DND-41 (cell line): ENCODE measurements around the gene ZNF746.

Source experiments
- ATAC-seq: fragments of 200-7000 bp; cut with Tn5 transposase; 3 replicates; pipeline ENCODE4 v1.9.1; 2021; ENCODE audit warnings: low read depth; ENCODE audit not compliant: insufficient read depth
- DNase-seq: peaks from one replicate; pipeline ENCODE4 v3.0.0-alpha.2; 2020
- H2AFZ ChIP-seq: 2 replicates; pipeline ENCODE4 v1.6.0; 2012; ENCODE audit warnings: low read depth, low read length
- H3K27ac ChIP-seq: 2 replicates; pipeline ENCODE4 v1.5.1; 2012; ENCODE audit warnings: low read length, inconsistent platforms
- H3K27me3 ChIP-seq: fragments of 200-600 bp; sonication (generic); 2 replicates; pipeline ENCODE4 v1.6.0; 2012; ENCODE audit warnings: low read length, mild to moderate bottlenecking, inconsistent platforms; ENCODE audit not compliant: insufficient read depth, poor library complexity
- H3K36me3 ChIP-seq: 2 replicates; pipeline ENCODE4 v1.5.1; 2012; ENCODE audit warnings: low read length, inconsistent platforms; ENCODE audit not compliant: insufficient read depth
- H3K4me1 ChIP-seq: 2 replicates; pipeline ENCODE4 v1.5.1; 2012; ENCODE audit warnings: mild to moderate bottlenecking, low read length; ENCODE audit not compliant: insufficient read depth
- H3K4me2 ChIP-seq: 2 replicates; pipeline ENCODE4 v1.6.0; 2012; ENCODE audit warnings: mild to moderate bottlenecking, moderate library complexity, low read length, inconsistent platforms; ENCODE audit not compliant: insufficient read depth
- H3K4me3 ChIP-seq, 2 experiments: fragments of 200-600 bp in 1 of 2; shearing (Covaris generic) in 1 of 2; 2 replicates each; pipeline ENCODE4 v1.5.1; 2012 to 2016; ENCODE audit warnings: inconsistent platforms in 2 of 2, low read length in 2 of 2, mild to moderate bottlenecking in 2 of 2, low read depth in 1 of 2, moderate library complexity in 1 of 2
- H3K79me2 ChIP-seq: 2 replicates; pipeline ENCODE4 v1.6.0; 2012; ENCODE audit warnings: low read length, inconsistent platforms; ENCODE audit not compliant: insufficient read depth
- H3K9ac ChIP-seq: 2 replicates; pipeline ENCODE4 v1.6.0; 2012; ENCODE audit warnings: low read depth, mild to moderate bottlenecking, inconsistent platforms, low read length, moderate library complexity
- H3K9me3 ChIP-seq: 2 replicates; pipeline ENCODE4 v1.5.1; 2012; ENCODE audit warnings: low read length, moderate library complexity, mild to moderate bottlenecking, inconsistent platforms; ENCODE audit not compliant: insufficient read depth, severe bottlenecking
- H4K20me1 ChIP-seq: 2 replicates; pipeline ENCODE4 v1.6.0; 2012; ENCODE audit warnings: low read length; ENCODE audit not compliant: insufficient read depth
- EZH2 ChIP-seq: IDR thresholded peaks from 3 replicates; pipeline ENCODE4 v1.6.1; 2012; ENCODE audit warnings: borderline replicate concordance, low read depth, mild to moderate bottlenecking, moderate library complexity, low read length, inconsistent platforms; ENCODE audit not compliant: severe bottlenecking
- TF ChIP-seq, protein P1 (sequence below): IDR thresholded peaks from 2 replicates; pipeline ENCODE4 v1.5.1; 2012; ENCODE audit warnings: borderline replicate concordance, low read length, moderate library complexity, mild to moderate bottlenecking; ENCODE audit not compliant: poor library complexity, severe bottlenecking; ENCODE audit errors: extremely low read depth

The ZNF746 gene

GRCh38 chr7:149527414-149527813 lies 29.8 kb upstream of the ZNF746 start:
- Histone ChIP-seq H3K79me2 (no peaks in the 10 kb centered on the region), H4K20me1 (no peaks in the 10 kb centered on the region), H3K9me3 (peaks cover 34% of the 10 kb centered on the region), H3K4me1 (no peaks in the 10 kb centered on the region), H3K9ac (no peak overlapping the region), H3K4me3 (no peak overlapping the region), H3K4me2 (no peak overlapping the region), H2AFZ (no peak overlapping the region), H3K36me3 (no peaks in the 10 kb centered on the region), H3K27me3 (no peaks in the 10 kb centered on the region), H3K27ac (no peak overlapping the region)
- DNase-seq (no peak), ATAC-seq (no peak)
- TF ChIP-seq EZH2 = no peak
- TF ChIP-seq, protein P1, sequence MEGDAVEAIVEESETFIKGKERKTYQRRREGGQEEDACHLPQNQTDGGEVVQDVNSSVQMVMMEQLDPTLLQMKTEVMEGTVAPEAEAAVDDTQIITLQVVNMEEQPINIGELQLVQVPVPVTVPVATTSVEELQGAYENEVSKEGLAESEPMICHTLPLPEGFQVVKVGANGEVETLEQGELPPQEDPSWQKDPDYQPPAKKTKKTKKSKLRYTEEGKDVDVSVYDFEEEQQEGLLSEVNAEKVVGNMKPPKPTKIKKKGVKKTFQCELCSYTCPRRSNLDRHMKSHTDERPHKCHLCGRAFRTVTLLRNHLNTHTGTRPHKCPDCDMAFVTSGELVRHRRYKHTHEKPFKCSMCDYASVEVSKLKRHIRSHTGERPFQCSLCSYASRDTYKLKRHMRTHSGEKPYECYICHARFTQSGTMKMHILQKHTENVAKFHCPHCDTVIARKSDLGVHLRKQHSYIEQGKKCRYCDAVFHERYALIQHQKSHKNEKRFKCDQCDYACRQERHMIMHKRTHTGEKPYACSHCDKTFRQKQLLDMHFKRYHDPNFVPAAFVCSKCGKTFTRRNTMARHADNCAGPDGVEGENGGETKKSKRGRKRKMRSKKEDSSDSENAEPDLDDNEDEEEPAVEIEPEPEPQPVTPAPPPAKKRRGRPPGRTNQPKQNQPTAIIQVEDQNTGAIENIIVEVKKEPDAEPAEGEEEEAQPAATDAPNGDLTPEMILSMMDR = no peak

DNA sequence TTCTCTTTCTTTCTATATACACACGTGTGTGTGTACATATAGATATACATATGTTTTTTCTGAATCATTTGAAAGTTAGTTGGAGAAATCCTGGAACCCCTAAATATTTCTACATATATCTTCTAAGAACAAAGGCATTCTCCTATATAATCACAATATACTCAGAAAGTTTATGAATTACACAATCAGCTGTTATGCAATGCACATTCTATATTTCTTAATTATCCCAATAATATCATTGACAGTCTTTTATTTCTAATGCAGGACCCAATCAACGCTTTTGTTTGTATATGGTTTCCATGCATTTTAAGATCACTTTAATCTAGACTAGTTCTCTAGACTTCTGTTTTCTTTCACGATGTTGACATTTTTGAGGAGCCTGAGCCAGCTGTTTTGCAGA lies 27.7 kb upstream of the ZNF746 start:
- ATAC-seq (no peak), DNase-seq (no peak)
- Histone ChIP-seq H3K27me3 (no peaks in the 10 kb centered on the region), H3K79me2 (no peaks in the 10 kb centered on the region), H3K4me2 (no peak overlapping the region), H3K4me1 (no peaks in the 10 kb centered on the region), H3K9ac (no peak overlapping the region), H3K9me3 (peaks cover 30% of the 10 kb centered on the region), H3K4me3 (no peak overlapping the region), H3K27ac (no peak overlapping the region), H3K36me3 (no peaks in the 10 kb centered on the region), H4K20me1 (no peaks in the 10 kb centered on the region), H2AFZ (no peak overlapping the region)
- TF ChIP-seq, protein P1 = no peak
- no peak for TF ChIP-seq EZH2

DNA sequence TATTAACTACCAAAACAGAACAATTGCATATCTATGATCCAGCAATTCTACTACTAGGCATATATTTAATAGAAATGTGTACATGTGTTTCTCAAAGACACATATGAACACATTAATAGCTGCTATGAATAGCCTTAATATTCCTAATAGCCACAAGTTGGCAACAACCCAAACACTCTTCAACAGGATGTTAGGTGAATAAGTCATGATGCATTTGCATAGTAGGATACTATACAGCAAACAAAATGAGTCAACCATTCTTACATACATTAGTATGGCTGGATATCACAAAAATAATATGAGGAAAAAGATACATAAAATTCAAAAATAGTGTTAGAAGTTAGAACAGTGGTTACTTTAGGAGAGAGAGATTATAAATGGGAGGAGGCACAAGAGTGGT lies 26.8 kb upstream of the ZNF746 start:
- no peak for ATAC-seq

More for the DNA sequence above, 26.8 kb upstream of the ZNF746 start:
- H3K79me2 ChIP-seq = no peaks in the 10 kb centered on the region
- no peak for DNase-seq
- no peak overlapping the region for H3K27ac ChIP-seq
- no peak for TF ChIP-seq EZH2
- TF ChIP-seq, protein P1 = no peak
- no peak overlapping the region for H3K4me3 ChIP-seq
- H3K4me2 ChIP-seq = no peak overlapping the region
- no peaks in the 10 kb centered on the region for H3K4me1 ChIP-seq
- H3K27me3 ChIP-seq = no peaks in the 10 kb centered on the region
- no peak overlapping the region for H3K9ac ChIP-seq
- no peaks in the 10 kb centered on the region for H3K36me3 ChIP-seq
- peaks cover 21% of the 10 kb centered on the region for H3K9me3 ChIP-seq
- no peaks in the 10 kb centered on the region for H4K20me1 ChIP-seq
- no peak overlapping the region for H2AFZ ChIP-seq
